HS-5 (cell line): Measurements from ENCODE around the gene GNB1.

Source experiments
- DNase-seq: peaks from one replicate; pipeline ENCODE4 v3.0.0-alpha.2; 2012; ENCODE audit warnings: low read depth

The GNB1 gene

DNA sequence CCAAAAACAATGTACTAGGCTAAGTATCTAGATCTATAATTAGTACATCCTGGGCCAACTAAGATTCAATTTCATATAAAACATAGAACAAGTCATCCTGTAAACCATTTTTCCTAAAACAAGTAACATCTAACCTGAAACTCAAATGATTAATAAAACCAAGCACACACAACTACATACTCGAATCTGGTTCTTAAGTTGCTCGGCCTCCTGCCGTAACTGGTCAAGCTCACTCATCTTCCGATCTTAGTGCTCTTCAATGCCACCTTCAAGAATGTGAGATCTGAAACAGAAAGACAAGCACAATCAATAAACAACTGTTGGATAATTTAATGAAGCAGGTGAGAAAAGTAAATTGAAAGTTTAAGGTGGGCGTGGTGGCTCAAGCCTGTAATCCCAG, 65.7 kb downstream of the GNB1 start:
- no peak for DNase-seq

DNA sequence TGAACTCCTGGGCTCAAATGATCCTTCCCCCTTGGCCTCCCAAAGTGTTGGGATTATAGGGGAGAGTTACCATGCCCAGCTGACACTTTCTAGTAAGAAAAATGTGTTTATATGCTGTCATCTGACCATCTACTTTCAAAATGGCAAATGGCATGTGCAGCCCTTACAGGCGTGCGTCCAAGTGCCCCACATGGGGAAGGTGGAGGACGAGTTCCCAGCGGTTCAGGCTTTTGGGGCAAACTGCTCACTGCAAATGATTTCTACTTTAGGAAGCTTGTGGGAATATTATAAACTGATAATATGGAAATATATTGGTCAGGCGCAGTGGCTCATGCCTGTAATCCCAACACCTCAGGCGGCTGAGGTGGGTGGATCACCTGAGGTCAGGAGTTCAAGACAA, 71.1 kb downstream of the GNB1 start:
- DNase-seq = no peak

DNA sequence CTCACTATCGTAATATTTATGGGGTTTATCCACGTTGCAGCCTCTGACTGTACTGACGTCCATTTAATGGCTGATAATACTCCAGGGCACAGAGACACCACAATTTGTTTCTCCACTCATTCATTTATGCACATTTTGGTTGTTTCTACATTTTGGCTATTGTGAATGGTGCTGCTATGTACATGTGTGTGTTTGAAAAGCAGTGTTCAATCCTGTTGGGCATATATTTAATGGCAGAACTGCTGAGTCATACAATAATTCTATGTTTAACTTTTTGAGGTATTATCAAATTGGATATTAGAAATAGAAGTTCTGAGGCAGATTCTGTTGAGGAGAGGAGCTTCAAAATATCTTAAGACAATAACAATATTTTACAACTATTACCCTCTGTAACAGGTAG, 73.7 kb downstream of the GNB1 start:
- no peak for DNase-seq

DNA sequence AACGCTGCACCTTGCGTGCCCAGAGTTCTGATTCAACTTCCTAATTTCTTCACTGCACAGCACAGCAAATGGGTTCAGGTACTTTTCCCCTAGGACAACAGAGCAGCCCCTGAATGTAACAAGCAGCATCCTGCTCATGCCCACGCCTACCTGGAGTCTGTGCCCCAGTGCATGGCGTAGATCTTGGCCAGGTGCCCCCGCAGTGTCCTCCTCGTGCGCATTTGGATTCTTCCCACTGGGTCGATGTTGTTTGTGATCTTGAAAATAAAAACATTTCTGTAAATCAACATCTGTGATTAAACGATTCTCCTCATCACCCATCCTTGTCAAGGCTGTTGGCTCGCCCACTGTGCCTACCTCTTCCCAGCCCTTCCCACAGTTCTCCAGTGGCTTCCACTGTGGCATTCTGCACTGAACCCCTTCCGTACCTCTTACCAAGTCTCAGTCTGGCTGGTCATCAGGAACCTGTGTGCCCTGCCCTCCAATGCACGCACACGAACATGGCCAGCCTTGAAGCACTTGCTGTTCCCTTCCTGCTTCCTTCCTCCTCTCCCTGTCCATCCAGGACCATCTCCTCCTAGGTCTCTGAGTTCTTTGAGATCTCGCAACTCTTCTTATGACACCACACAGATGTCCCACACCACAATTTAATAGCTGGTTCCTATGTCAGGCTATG, 75.1 kb downstream of the GNB1 start:
- DNase-seq = no peak

DNA sequence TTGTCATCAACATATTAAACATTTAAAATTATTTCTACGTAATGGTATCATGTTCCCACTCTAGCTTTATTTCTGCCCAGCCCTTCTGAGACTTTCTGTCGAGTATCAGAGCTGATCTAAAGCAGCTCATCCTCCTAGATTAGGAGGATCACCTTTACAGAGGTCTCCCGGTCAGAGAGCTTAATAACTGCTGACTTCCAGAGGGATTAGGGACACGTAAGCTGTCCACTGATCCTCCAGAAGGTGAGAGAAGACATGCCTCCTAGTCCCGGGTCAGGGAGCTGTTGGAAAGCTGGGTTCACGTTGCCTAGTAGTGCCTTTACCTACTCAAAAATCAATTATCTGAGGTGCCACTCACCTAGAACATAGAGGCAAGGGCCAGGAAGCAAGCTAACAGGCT, 81.4 kb downstream of the GNB1 start:
- DNase-seq = no peak

DNA sequence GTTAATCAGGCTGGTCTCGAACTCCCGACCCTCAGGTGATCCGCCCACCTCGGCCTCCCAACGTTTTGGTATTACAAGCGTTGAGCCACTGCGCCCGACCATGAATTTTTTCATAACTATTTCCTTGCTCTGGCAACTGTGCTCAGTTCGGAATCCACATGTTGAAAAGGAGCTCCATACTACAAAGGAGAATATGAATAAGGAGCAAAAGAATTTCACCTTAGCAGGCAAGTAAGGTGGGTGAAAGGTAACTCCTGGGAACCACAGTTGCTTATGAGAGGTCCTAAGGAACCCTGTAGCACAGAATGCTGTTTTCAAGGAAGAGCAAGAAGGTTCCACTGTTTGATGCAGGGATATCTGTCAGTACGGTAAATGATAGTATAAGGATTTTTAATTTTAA, 82.7 kb downstream of the GNB1 start:
- DNase-seq = no peak

DNA sequence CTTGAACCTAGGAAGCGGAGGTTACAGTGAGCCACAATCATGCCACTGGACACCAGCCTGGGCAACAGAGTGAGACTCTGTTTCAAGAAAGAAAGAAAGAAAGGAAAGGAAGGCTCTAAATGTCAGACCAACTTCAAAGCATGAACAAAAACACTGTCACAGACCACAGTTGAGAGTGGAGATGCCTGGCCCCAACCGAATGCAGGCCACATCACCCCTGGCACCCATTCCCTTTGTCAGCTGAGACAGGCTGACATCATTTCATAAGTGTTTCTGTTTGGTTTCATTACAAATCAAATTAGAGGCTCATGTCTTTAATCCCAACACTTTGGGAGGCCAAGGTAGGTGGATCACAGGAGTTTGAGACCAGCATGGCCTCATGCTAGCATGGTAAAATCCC, 84.0 kb downstream of the GNB1 start:
- DNase-seq = no peak

DNA sequence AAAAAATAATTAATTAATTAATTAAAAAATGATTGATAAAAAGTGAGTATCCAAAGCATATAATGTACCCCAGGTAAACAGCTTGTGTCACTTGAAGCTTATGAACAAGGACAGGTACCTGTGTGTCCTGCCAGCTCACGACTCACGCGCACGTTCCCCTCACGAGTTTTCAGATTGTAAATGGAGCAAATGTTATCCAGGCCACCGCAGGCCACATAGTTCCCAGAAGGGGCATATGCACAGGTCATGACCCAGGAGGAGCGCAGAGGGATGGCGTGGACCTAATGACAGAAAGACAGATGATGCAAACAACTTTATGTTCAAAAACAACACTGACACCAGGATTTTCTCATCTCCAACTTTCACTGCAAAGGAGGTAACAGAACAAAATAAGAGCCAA, 86.6 kb downstream of the GNB1 start:
- DNase-seq = no peak

DNA sequence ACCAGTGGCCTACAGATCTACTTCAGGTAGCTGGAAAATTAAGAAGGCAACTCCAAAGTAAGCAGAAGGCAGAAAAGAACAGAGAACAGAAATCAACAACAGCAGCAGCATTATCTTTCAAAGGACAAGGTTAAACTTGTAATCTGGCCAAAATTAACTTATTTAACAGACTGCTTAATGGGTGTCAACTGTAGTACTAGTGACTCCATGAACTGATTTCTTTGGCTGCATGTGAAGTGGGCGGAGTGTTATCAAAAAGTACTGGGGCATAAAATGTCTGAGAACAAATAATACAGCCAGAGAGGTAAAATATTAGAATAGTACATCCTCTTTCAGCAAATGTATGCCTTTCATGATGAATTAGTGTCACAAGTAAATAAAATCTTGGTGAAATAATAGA, 88.0 kb downstream of the GNB1 start:
- DNase-seq = no peak

DNA sequence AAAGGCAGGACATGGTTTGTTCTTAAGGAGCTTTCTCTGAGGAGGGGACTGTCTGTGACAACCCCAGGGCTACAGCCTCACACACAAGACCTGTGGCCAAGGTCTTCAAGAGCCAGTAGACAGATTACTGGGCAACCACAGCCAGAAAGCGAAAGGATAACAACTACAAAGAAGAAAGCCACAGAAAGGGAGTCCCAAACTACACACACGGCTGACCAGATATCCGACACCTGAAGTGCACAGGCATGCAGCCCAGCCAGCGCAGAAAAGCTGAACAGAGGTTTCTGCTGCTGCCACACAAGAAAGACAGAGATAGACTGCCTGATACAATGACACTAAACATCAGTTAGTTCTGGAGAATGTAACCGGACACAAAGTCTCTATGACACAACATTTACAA, 91.2 kb downstream of the GNB1 start:
- DNase-seq = no peak

DNA sequence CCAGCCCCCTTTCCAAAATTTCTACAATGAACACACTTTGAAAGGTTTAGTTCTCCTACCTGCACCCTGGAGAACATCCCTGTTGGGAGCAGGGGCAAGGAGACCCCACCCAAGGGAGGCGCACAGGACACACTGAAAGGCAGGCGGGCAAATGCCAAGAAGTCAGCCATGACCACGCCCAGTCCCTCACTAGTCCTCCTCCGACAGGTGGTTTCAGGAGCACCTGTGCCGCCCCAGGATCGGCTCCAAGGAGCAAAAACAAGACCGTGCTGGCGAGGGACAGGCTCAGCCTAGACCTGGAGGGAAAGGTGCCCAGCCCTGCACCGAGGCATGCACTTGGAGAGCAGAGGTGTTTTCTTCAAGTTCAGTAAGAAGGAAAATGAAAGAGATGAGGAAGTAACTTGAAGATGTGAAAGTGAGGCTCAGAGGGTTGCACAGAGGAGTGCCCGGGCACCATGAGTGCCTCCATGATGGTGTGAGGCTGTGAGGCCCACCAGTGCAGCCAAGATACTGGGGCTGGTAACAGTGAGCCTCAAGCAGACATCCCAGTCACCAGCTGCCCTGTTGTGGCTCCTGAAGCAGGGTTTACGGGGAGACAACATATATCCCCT, 93.1 kb downstream of the GNB1 start:
- no peak for DNase-seq

DNA sequence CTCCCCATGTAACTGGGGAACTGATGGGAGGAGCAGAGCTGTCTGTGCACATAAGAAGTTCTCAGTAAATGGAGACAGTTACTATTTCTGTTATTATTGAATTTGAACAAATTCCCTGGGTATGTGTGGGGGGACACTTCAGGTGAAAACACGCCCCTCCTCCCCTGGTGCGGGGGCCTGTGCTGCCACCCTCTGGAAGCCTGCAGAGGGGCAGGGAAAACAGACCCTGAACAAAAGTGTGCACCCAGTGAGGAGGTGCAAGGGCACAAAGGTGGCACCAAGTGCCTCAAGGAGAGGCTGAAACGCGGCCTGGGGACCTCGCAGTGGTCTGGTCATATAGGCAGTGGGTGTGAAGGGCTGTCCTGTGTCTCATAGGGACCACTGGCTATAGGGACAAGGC, 94.4 kb downstream of the GNB1 start:
- no peak for DNase-seq

DNA sequence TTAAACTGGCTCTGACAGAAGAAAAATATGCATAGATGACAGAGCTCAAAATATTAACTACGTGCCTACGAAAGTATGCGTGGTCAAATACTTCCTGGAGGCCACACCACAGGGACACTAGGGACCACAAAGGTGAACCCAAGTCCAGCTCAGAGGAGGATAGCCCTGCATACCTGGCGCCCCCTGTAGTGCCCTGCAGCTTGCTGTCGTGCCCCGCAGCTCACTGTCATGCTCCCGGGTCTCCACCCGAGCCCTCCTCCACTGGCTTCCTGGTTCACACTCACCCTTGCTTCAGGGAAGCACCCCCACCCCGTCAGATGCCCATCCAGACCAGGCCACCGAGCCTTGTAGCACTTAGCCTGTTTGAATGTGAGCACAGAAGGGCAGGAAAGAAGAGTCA, 95.9 kb downstream of the GNB1 start:
- no peak for DNase-seq

DNA sequence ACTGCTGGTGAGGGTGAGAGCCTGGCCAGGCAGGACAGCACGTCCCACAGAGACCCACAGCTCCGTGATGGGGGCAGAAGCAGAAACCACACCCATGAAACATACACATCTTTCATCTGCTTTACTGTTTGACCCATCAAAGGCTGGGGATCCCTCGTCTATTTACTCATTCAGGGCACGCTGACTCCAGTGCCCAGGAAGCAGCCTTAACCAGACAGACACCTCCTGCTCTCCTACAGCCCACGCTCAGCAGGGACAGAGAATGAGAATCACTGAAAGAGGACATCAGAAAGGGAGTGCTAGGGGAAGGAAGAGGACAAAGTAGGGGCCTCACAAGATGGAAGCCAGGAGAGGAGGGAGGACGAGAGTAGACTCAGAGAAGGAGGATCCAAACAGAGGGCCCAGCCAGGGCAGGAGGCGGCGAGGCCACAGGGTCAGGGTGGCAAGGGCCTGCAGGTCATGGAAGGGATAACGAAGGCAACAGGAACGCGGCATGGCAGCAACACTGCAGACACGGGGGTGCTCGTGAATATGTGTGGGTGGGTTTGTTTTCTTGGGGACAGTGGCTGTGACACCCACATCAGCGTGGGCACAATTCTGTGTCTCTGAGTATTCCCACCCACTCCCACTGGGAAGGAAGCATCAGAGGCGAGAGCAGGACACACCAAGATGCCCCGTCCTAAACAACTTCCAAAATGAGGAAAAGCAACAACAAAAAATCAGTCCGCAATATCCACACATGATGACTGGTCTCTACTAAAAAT, 97.2 kb downstream of the GNB1 start:
- no peak for DNase-seq

DNA sequence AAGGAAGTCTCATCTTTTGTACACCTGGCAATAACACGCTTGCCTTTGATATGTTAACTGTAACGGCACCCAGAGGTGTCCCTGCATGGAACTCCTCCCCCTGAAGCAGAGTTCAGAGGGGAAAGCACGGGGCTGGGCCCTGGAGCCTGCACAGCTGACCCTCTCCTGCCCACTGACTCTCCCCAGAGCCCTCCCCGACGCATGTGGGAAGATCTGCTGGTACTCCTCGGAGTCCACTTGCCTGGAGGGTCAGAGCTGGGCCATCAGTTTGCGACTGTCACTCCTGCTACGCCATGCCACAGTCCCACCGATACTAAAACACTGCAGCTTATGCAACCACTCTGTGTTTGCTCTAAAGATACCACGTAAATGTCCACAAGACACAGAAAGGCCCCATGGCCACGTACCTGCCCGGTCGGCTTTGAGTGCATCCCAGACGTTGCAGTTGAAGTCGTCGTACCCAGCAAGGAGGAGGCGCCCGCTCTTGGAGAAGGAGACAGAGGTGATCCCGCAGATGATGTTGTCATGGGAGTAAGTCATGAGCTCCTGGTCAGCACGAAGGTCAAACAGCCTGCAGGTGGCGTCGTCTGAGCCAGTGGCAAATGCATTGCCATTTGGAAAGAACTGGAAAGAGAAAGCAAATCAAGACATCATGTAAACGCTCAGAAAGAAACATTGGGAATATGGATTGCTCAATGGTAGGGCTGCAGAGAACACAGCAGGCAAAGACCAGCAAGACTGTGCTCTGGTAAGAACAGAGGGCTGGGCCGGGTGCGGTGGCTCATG, 102.0 kb downstream of the GNB1 start:
- DNase-seq = no peak

DNA sequence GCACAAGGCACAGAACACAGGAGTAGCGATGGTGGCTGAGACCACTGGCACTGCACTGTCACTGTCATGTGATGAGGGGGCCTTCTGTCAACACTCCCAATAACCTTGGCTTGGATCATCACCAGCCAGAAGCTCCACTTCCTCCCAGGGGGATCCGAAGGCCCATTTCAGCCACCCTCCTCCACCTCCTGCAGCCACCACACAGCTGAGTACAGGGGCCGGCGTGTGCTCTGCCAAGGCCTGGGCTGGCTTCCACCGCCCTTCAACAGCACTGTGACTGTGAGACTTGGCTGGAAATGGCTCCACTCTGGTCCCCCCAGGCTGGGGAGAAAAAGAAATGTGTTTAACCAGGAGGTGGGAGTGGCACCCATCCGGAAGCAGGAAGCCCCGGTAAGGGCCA, 102.8 kb downstream of the GNB1 start:
- no peak for DNase-seq

DNA sequence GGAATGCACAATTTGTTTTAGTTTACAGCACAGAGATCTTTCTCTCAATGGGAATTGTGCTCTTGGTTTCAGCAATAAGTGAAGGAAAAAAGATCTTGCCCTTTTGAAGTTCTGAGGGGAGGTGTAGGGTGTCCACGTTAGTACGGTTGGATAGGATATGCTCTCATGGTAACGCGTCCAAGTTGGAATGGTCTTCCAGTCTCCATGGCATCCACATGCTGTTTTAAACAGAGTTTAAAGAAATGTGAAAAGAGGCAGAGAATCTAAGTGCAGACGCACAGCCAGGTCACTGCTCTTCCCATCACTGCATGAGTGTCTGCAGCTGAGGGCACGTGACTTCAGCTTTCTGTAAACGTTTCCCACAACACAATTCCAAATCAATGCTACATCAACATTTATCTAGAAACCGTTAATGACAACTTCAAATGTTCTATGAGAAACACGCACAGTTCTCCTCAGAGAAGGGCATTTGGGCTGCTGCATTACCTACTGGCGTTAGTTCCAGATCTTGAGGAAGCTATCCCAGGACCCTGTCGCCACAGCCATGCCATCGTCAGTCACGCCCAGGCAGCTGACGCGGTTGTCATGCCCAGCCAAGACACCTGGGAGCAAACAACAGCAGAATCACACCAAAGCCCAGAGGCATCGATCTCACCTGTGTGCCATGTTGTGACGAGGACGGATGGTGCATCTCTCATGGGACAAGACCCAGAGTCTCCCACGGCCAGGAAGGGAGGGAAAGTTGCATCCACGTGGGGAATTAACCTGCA, 103.9 kb downstream of the GNB1 start:
- DNase-seq = no peak

DNA sequence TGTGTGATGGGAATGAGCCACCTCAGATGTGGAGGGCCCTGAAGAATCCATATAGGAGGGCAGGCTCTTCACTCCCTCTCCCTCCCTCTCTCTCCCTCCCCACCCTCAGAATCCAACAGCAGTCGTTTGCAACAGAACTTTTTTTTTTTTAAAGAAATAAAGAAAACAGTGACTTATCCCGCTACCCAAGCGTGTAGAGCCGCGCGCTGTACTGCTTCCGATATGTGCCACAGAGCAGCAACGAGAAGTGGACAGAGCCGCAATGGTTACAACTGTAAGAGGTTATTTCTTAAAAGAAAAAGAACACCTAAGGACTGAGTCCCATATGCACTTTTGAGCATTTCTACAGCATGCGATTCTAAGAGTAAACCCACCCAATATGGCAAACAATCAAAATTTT, 105.2 kb downstream of the GNB1 start:
- no peak for DNase-seq

DNA sequence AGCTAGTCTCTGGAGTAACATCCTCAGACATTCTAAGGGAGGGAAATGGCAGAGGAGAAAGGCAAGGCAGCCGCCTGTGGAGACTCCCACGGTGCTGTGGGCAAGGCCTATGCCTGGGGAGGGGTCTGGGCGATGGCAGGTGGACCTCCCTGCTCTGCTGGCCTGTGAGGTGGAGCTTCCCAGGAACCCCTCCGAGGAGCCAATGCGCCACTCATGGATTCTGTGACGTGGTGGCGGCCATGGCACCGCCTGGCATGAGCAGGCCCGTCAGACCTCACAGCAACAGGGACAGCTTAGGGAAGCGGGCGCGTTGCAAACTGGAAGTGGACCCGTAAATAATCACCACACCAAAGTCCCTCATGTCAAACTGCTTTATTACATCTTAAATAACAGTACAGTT, 106.0 kb downstream of the GNB1 start:
- no peak for DNase-seq

DNA sequence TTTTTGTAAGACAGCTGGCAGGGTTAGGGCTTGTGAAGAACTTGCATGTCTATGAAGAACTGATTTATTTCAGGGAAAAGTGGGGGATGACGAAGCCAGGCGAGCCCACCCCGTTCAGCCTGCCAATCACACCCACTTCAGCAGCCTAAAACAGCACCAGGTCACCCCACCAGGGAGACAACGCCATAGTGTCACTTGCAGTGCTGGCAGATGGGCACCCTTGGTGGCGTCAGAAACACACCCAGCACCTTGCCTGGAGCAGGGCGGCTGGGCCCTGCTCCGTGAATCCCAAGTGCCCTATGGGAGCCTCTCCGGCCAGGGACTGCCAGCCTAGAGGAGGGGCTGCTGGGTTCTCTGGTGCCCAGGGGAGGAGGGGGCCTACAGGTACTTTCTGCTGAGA, 107.6 kb downstream of the GNB1 start:
- no peak for DNase-seq

DNA sequence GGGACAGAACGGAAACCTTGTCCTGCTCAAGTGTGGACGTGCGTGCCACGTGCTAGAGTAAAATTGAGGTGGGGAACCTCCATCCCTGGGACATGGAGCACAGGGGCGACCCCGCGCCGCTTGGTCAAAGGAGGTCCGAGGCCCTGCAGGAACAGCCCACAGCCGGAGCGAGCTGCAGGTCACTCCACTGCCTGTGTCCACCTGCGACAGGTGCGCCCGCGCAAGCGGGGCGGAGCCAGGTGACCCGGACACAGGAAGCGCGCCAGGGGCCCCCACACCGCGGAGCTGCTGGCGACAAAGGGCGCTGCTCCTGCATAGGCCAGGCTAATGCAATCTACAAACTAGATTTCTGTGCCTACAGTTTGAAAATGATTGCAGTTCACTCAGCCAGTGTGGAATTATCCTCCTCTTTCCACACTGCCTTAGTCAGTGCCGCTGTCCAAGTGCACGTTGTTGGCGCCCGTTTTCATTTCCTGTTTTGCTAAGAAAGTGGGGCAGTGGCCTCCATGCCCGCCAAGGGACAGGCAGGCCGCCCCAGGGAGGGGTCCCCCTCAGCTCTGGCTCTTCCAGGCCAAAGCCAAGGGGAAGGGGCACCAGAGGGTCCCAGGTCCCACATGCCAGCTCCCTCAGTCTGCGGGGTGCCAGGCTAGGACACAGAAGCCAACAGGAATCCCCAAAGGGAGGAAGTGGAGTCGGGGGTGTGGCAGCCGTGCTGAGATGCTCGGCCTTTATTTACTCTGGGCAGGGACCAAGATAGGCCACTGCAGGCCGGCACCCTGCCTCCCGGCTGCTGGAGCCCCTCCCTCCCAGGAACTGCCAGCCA, 108.3 kb downstream of the GNB1 start:
- peak; percentile 29 for DNase-seq
